Lower lobe of right lung (tissue), 2 donors: ENCODE data around the gene ACSM6. TPM values are rescaled to one million over a fixed set of nuclear protein-coding genes. Genes with fewer than 3 reads are reported as not detected.

ENCODE experiments used
- ATAC-seq, 2 donors: fragments of 200-7000 bp; cut with Tn5 transposase; one replicate each; pipeline ENCODE4 v1.9.1; 2020 to 2022; ENCODE audit warnings: mild to moderate bottlenecking in 2 of 2, moderate library complexity in 2 of 2
- DNase-seq: peaks from one replicate; pipeline ENCODE4 v3.0.0-alpha.2; 2020
- H3K27ac ChIP-seq: fragments of 200-600 bp; one replicate; pipeline ENCODE4 v1.8.0; 2022
- H3K27me3 ChIP-seq: fragments of 200-600 bp; one replicate; pipeline ENCODE4 v1.8.0; 2022; ENCODE audit warnings: low read depth
- H3K36me3 ChIP-seq: fragments of 200-600 bp; one replicate; pipeline ENCODE4 v1.8.0; 2022; ENCODE audit warnings: mild to moderate bottlenecking
- H3K4me1 ChIP-seq: fragments of 200-600 bp; one replicate; pipeline ENCODE4 v1.8.0; 2022
- H3K4me3 ChIP-seq: fragments of 200-600 bp; one replicate; pipeline ENCODE4 v1.8.0; 2022; ENCODE audit warnings: mild to moderate bottlenecking
- H3K9me3 ChIP-seq: fragments of 200-600 bp; one replicate; pipeline ENCODE4 v1.8.0; 2022
- CTCF ChIP-seq: fragments of 200-600 bp; IDR thresholded peaks from one replicate; pipeline ENCODE4 v1.8.0; 2022; ENCODE audit warnings: antibody characterized with exemption, mild to moderate bottlenecking
- intact Hi-C: fragments of 100-400 bp; cut with DNase I; formaldehyde crosslinking; loops from one replicate; pipeline ENCODE4 v1.11.0; 2022
- total RNA-seq: library from RNA; stranded (reverse); fragmentation: NEBNext Ultra II Directional; extraction: Animal tissue kit (Norgen Biotek cat#: 25700); gene quantifications from one replicate; pipeline ENCODE4 v1.2.1, GENCODE V29; 2021
- donor health status: DM: no; HTN: yes; CAD: no; lungs with severe emphysema.

Gene ACSM6
- total RNA-seq, 1 donor from 2014 or later = not detected

- H3K9me3 ChIP-seq = no peaks in the 10 kb centered on the region
- no peak for TF ChIP-seq CTCF
- H3K4me1 ChIP-seq = peaks cover 40% of the 10 kb centered on the region
- DNase-seq = no peak
- peak overlapping the region; percentile 32 for H3K27ac ChIP-seq
- peaks cover 62% of the 10 kb centered on the region for H3K36me3 ChIP-seq
- no peak overlapping the region for H3K4me3 ChIP-seq
- H3K27me3 ChIP-seq = no peaks in the 10 kb centered on the region
- intact Hi-C loops = loop anchor here (10.0 kb wide), 1 partner anchor 117 kb away; no protein-coding TSS in a partner anchor
- no peak for ATAC-seq
Observed at GRCh38 chr10:95247200-95247880, 53.3 kb downstream of the ACSM6 start.

- Histone ChIP-seq H3K36me3 (peaks cover 55% of the 10 kb centered on the region), H3K4me3 (no peak overlapping the region), H3K27ac (peak overlapping the region; percentile 32), H3K4me1 (peaks cover 40% of the 10 kb centered on the region), H3K9me3 (no peaks in the 10 kb centered on the region), H3K27me3 (no peaks in the 10 kb centered on the region)
- no peak for TF ChIP-seq CTCF
- peak in 1 of 2 donors; percentile 4 for ATAC-seq
- no peak for DNase-seq
- intact Hi-C loops = loop anchor here (10.0 kb wide), 1 partner anchor 117 kb away; no protein-coding TSS in a partner anchor
Observed at GRCh38 chr10:95247881-95248583, 54.0 kb downstream of the ACSM6 start.

GRCh38 chr10:95248989-95249388 lies 55.0 kb downstream of the ACSM6 start:
- Histone ChIP-seq H3K4me3 (no peak overlapping the region), H3K9me3 (no peaks in the 10 kb centered on the region), H3K27ac (no peak overlapping the region), H3K36me3 (peaks cover 46% of the 10 kb centered on the region), H3K27me3 (no peaks in the 10 kb centered on the region), H3K4me1 (peaks cover 40% of the 10 kb centered on the region)
- intact Hi-C loops = loop anchor here (10.0 kb wide), 1 partner anchor 116 kb away; no protein-coding TSS in a partner anchor
- TF ChIP-seq CTCF = no peak
- peak; percentile 28 to 44 for ATAC-seq
- DNase-seq = no peak

GRCh38 chr10:95249467-95249866 lies 55.4 kb downstream of the ACSM6 start:
- Histone ChIP-seq H3K9me3 (no peaks in the 10 kb centered on the region), H3K36me3 (peaks cover 41% of the 10 kb centered on the region), H3K27me3 (no peaks in the 10 kb centered on the region), H3K4me1 (peaks cover 40% of the 10 kb centered on the region), H3K27ac (peak overlapping the region; percentile 49), H3K4me3 (no peak overlapping the region)
- DNase-seq = no peak
- intact Hi-C loops = loop anchor here (10.0 kb wide), 1 partner anchor 115 kb away; no protein-coding TSS in a partner anchor
- ATAC-seq = no peak
- TF ChIP-seq CTCF = no peak

GRCh38 chr10:95250856-95251255 lies 56.8 kb downstream of the ACSM6 start:
- ATAC-seq = no peak
- Histone ChIP-seq H3K4me1 (peaks cover 40% of the 10 kb centered on the region), H3K36me3 (peaks cover 27% of the 10 kb centered on the region), H3K27ac (no peak overlapping the region), H3K27me3 (no peaks in the 10 kb centered on the region), H3K4me3 (no peak overlapping the region), H3K9me3 (no peaks in the 10 kb centered on the region)
- DNase-seq = no peak
- no peak for TF ChIP-seq CTCF
- intact Hi-C loops = no loop called here
